GM12864 (cell line): ENCODE measurements around the gene TAF11.
"Not testable (repeated sequence)": the region's sequence is repeated elsewhere in the genome, so short reads cannot be mapped to it uniquely, and the experiment has no call there.

Source experiments
- DNase-seq: peaks from one replicate; pipeline ENCODE4 v3.0.0-alpha.2; 2011; ENCODE audit warnings: low read depth
- H3K4me3 ChIP-seq: 2 replicates; pipeline ENCODE4 v1.5.1; 2011; ENCODE audit warnings: mild to moderate bottlenecking, low read depth, low read length, control low read depth
- TF ChIP-seq, protein P1 (sequence below): IDR thresholded peaks from 2 replicates; pipeline ENCODE4 v1.5.1; 2011; ENCODE audit warnings: low read depth, mild to moderate bottlenecking, moderate library complexity, low read length, control low read depth, inconsistent platforms; ENCODE audit errors: missing control alignments

The TAF11 gene

DNA sequence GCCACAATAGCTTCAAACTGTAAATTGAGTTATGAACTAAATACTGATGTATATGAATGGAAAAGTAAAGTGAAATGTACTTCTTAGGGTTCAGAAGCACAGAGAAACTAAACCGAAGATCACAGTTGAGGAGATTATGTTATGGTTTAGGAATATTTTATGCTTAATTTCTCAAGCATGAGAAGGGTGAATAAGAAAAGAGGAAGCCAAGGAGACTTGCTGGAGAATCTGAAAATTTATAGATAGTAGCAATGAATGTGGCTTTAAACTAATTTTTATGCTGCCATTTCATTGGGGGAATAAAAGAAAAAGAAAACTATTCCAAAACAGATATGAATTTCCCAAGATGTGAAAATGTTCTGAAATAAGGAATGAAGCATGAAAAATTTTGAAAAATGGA is 6.9 kb upstream of the TAF11 start:
- no peak for DNase-seq
- H3K4me3 ChIP-seq: no peak overlapping the region
- TF ChIP-seq, protein P1, sequence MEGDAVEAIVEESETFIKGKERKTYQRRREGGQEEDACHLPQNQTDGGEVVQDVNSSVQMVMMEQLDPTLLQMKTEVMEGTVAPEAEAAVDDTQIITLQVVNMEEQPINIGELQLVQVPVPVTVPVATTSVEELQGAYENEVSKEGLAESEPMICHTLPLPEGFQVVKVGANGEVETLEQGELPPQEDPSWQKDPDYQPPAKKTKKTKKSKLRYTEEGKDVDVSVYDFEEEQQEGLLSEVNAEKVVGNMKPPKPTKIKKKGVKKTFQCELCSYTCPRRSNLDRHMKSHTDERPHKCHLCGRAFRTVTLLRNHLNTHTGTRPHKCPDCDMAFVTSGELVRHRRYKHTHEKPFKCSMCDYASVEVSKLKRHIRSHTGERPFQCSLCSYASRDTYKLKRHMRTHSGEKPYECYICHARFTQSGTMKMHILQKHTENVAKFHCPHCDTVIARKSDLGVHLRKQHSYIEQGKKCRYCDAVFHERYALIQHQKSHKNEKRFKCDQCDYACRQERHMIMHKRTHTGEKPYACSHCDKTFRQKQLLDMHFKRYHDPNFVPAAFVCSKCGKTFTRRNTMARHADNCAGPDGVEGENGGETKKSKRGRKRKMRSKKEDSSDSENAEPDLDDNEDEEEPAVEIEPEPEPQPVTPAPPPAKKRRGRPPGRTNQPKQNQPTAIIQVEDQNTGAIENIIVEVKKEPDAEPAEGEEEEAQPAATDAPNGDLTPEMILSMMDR: no peak

DNA sequence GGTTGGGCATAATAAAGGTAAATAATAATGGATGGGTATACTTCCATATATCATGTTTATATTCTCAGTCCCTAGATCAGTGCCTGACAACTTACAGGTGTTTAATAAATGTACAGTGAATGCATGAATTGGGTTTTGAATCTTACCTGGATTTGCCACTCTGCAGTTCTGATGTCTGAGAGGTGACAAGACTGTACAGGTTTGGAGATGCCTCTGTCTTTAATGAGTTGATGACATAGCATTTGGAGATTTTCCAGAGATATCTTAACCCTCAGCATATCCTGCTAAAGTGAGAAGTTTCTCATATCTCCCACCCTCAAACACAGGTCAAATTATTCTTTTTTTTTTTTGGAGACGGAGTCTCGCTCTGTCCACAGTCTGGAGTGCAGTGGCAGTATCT is 3.5 kb upstream of the TAF11 start:
- DNase-seq: no peak
- TF ChIP-seq, protein P1: no peak
- H3K4me3 ChIP-seq: no peak overlapping the region

DNA sequence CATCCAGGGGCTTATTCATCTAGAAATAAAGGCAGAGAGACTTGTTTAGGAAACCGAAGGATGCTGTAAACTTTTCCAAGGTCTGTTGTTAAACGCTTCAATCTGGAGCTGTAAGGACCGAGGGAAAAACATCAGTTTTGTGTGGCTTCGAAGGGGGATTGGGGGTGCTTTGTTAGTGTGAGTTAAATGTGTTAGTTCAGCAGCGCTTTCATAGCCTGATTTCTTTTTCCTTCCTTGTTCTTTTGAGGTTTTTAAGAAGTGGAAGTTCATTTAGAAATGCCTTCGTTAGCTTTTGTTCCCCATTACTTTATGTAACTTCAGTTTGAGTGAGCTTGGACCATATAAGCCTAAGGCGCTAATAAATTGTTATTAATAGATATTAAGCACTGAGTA is 2.7 kb upstream of the TAF11 start:
- no peak overlapping the region; the same call in 1 of the 2 replicates for H3K4me3 ChIP-seq
- TF ChIP-seq, protein P1: no peak
- no peak for DNase-seq

DNA sequence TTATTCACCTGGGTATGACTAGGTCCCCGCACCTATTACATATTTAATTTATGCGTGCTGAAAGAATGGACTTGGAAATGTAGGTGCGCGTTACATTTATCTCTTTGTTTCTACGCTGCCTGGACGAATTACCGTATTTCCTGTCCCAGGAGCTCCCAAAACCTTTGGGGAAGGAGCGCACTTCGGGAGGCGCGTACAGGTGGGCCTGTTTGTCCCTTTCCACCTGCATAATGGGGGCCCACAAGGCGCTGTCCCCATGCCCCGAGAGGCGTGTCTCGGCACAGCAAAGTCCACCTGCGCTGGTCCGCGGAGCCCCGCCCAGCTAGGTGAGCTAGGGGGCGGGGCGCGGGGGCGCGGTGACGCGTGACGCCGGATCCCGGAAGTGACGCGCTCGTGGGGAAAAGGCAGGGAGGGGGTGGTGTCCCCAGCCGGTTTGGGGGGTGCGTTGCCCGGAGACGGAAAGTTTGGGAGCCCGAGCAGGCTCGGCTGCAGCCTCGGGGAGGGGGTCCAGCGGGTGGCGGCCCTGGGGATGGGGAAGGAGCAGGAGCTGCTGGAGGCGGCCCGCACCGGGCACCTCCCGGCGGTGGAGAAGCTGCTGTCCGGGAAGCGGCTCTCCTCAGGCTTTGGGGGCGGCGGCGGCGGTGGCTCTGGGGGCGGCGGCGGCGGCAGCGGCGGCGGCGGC is 1.2 kb upstream of the TAF11 start, which contains the start of gene ANKS1A:
Gene ANKS1A (plus strand): TSS at position 382 of the 682 bp plus-strand sequence. CDS start 148 bp downstream, at position 530.
- peak within 1 kb of the TSS; percentile 91 for H3K4me3 ChIP-seq
- DNase-seq: no peak
- TF ChIP-seq, protein P1: no peak

DNA sequence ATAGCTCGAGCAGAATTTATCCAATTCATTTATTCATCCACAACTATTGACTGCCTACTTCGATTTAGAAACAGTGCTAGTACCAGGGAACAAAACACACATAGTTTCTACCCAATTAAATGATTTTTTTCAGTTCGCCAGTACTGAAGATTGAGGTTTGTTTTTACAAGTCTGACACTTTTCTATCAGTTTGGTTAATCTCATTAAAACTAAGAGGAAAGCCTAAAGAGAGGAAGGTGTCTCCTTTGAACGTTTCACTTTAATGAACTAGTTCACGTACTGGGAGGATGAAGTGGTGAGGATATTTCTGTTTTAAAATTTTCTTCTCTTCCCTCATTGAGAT is 643 bp upstream of the TAF11 start:
- TF ChIP-seq, protein P1: no peak
- H3K4me3 ChIP-seq: peak overlapping the region; percentile 91
- DNase-seq: no peak

DNA sequence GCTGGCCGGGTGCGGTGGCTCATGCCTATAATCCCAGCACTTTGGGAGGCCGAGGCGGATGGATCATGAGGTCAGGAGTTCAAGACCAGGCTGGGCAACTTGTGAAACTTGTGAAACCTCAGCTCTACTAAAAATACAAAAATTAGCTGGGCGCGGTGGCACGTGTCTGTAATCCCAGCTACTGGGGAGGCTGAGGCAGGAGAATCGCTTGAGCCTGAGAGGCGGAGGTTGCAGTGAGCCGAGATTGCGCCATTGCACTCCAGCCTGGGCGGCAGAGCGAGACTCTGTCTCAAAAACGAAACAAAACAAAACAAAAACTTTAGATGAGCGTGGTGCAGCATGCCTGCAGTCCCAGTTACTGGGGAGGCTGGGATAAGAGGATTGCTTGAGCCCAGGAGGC is 2.0 kb downstream of the TAF11 start:
- DNase-seq, H3K4me3 ChIP-seq: not testable (repeated sequence)

DNA sequence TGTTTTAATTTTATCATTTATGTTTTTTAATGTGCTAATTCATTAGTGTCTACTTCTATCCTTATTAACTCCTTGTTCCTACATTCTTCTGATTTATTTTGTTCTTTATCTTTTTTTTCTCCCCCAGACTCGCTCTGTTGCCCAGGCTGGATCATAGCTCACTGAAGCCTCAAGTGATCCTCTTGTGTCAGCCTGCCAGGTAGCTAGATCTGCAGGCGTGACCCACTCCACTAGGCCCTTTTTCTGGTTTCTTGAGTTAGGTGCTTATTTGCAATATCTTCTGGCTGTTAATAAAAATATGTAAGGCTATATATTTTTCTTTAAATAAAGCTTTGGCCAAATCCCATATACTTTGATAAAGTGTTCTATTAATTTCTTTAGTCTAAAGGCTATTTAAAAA is 2.8 kb downstream of the TAF11 start:
- H3K4me3 ChIP-seq: no peak overlapping the region
- TF ChIP-seq, protein P1: no peak
- DNase-seq: no peak

DNA sequence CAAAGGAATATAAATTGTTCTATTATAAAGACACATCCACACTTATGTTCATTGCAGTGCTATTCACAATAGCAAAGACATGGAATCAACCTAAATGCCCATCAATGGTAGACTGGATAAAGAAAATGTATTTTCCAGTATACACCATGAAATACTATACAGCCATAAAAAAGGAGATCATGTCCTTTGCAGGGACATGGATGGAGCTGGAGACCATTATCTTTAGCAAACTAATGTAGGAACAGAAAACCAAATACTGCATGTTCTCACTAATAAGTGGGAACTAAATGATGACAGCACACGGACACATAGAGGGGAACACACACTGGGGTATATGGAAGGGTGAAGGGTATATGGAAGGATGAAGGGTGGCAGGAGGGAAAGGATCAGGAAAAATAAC is 3.8 kb downstream of the TAF11 start:
- H3K4me3 ChIP-seq, DNase-seq: not testable (repeated sequence)
